GF-D8 (cell line): ENCODE results near the gene WWTR1.

Experiments used
- DNase-seq: peaks from one replicate; lab custom pipeline; 2025; lab: John Stamatoyannopoulos, UW

WWTR1 gene

DNA sequence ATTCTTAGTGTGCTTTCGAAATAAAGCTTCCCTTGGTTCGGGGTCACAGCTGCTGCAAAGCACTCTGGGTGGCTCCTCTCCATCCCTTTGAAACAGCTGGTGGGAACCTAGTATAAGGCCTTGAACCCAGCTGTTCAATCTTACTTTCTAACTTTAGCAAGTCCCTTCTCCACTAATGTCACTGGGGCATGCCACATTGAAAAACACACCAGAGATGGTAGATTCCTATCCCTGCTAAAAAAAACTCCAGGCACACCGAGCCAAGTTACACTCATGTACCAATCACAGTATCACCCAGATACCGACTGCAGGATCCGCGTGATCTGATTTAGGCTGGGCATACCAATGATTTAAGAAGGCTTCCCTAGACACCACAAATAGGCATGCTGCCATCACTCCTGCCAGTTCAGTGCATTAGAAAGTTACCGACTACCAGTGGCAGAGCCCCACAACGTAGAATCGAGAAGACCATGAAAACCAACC lies 65.0 kb downstream of the WWTR1 start:
- DNase-seq, result no peak

GRCh38 chr3:149590691-149591441 lies 67.0 kb downstream of the WWTR1 start:
- no peak for DNase-seq

DNA sequence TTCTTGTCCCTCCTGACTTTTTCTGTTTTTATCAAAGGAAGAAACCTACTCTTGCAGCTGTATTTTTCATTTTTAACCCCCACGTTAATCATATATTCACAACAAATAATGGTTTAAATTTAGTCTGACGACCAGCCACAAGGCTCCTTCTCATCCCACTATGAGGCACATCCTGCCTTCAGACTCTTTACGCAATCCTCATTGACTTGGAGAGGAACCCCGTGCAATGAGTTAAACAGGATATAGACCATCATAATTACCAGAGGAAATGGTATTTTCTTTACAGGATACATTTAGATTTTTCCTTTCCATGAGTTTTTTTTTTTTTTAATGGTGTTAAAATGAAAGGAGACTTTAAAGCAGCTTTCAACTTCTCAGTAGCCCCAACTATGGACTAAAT lies 68.5 kb downstream of the WWTR1 start:
- DNase-seq, result no peak

DNA sequence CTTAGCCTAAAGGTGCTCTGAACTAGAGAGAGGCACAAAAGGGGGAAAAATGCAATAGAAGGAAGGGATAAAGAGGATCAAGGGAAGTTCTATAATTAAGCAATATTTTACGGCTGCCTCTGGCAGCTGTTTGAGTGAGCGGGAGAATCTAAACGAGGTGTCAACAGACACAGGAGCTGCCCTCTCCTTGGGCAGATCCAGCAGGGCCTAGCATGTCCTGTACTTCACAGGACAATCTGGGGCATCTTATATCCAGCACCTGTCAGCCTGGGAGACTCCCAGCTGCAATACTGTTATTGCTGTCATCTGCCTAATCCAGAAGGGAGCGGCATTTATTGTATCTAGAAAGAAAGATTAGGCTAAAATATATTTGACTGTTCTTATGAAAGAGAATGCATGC lies 68.9 kb downstream of the WWTR1 start:
- no peak for DNase-seq

- DNase-seq, result no peak
Observed at GRCh38 chr3:149587383-149587782, 70.4 kb downstream of the WWTR1 start.

GRCh38 chr3:149586871-149587270 lies 71.0 kb downstream of the WWTR1 start:
- DNase-seq, result no peak

- no peak for DNase-seq
Observed at GRCh38 chr3:149585401-149585726, 72.5 kb downstream of the WWTR1 start.

GRCh38 chr3:149583921-149584635 lies 73.7 kb downstream of the WWTR1 start:
- DNase-seq, result no peak

- no peak for DNase-seq
Observed at GRCh38 chr3:149582395-149582794, 75.4 kb downstream of the WWTR1 start.

DNA sequence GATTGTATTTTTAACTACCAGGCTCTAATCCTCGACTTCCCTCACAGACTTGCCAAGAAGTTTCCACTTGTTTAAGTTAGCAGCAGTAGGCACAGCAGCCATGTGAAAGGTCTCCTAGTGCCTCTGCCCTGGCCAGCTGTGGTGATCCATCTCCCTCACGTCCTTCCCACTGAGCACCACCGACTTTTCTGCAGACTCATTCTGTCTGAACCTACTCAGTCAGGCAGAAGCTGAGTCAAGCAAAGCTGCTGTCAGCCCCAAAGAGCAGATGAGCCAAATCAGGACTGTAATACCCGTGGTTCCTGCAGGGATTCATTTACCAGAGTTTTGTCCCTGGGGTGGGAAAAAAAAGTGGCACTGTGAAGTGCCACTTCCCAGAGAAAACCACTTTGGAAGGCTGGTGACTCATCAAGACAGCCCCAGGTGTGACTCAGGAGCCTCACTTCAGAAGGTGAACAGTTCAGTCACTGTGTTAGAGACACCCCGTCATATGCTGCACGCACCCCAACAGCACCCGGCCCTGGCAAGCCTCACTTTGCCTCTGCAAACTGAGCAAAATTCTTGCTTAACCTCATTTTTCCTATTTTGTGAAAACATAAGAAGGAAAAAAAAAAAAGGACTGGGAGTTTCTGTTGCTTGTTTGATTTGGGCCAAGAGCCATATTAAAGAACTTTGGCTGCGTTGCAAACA lies 76.0 kb downstream of the WWTR1 start:
- DNase-seq, result no peak

DNA sequence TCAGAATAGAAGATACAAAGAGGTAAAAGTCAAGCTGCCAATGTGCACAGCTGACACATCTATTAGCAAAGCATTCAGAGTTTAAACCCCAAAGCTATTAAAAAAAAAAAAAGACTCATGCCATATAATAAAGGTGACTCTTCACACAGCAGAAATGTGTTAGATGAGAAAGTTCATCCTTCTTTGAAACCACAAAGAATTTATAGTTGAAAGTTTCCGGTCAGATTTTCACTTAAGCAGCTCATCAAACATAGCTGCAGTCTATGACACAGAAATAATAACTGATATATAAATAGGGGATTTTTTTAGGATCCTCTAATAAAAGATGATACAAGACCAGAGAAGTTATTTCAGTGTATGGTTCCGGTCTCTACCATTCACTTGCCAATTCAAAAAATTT lies 76.6 kb downstream of the WWTR1 start:
- no peak for DNase-seq

- DNase-seq, result no peak
Observed at GRCh38 chr3:149579838-149580542, 77.8 kb downstream of the WWTR1 start.

GRCh38 chr3:149579161-149579560 lies 78.7 kb downstream of the WWTR1 start:
- no peak for DNase-seq

DNA sequence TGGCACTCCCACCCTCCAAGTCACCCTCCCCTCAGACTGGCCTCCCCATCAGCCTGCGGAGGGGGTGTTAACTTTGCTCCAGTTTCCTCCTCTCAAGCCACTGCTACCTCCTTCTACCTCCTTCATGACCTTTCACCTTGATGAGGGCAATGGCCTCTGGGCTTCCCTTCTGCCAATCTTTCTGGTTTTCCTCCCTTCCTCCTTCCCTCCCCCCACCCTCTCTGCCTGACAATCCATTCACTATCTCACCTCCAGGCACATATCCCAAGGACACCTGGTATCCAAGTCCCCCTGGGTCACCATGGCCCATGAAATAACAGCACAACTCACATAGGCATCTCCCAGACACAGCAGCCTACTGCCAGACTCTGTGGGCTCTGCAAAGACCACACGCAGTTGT lies 80.0 kb downstream of the WWTR1 start:
- DNase-seq, result no peak

DNA sequence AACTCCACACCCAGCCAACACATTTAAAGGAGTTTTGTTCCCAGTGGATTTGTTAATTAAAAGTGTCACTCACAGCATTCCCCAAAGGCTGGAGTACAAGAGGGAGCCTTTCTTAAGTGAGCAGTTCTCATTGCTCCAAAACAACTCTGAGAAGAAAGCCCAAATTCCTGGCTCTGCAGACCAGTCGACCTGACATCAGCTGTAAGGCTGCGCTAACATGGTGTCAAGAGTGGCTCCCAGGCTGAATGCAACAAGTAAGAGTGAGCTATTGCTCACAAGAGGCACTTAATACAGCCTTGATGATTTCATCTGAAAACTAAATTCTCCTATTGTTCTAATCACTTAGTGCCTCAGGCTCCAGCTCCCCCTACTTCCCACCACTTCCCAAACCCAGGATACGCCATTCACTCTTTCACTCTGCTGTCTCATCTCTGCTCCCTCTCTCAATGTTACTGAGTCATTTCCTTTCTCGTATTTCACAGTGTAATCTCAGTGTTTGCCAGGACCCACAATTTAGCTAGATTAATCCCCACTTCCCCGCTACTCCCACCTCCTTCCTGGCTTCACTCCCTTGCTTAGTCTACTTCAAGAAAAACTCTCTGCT lies 81.8 kb downstream of the WWTR1 start:
- no peak for DNase-seq

GRCh38 chr3:149575213-149575960 lies 82.4 kb downstream of the WWTR1 start:
- no peak for DNase-seq

GRCh38 chr3:149572796-149573414 lies 84.9 kb downstream of the WWTR1 start:
- no peak for DNase-seq

DNA sequence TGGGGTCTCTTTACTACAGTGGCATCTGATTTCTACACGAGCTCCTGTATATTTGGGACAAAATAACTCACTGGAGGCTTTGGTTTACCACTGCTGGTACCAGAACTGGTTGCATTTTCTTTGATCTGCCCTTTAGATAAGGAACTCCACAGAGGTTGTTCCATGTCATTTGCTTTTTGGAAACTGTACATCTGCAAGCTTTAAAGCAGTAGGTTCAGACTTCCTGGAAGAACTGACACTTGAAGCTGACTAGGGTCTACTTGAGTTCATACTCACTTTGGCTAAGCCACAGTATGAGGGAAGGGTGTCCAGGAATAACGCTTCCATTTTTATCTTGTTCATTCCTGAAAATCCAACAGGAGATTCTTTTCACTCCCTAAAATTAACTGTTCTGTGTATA lies 86.4 kb downstream of the WWTR1 start:
- no peak for DNase-seq

DNA sequence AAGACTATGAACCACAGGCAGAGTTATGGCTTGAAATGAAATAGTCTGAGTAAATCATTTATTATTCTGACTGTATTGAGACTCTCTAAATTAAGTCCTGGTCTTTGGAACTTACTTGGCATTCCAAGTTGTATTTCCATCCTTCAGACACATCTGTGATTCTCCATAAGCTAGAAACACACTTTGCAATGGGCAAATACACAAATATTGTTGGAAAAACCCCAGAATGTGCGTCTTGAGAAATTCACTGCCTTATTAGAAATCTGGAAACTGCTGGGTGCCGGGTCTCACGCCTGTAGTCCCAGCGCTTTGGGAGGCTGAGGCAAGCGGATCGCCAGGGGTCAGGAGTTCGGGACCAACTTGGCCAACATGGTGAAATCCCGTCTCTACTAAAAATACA lies 87.8 kb downstream of the WWTR1 start:
- DNase-seq, result no peak

DNA sequence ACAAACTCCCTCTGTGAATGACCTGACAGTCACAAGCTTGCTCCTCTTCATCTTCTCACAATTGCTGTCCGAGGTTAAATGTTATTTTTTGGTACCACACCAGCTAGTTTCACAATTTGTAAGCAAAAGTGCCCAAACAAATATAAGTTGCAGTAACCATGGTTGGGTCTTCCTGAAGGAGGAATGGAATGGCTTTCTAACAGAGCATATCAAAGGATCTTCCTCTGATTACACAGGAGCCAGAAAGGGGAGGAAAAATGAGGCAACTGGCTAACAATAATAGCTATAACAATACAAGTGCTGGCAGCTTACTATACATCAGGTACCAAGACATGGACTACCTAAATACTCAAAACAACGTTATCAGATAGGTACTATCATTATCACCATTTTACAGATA lies 90.4 kb downstream of the WWTR1 start:
- DNase-seq, result no peak
